Inferior parietal cortex (tissue), 1 donor: ENCODE data around the gene SVIL.
"Not testable (repeated sequence)": the region's sequence is repeated elsewhere in the genome, so short reads cannot be mapped to it uniquely, and the experiment has no call there.

Experiments used
- DNase-seq: peaks from one replicate; pipeline ENCODE4 v3.0.0-alpha.2; 2016; ENCODE audit errors: extremely low spot score

Gene SVIL

GRCh38 chr10:29603223-29603896 is 31.4 kb downstream of the SVIL start:
- no peak for DNase-seq

GRCh38 chr10:29600821-29601220 is 34.0 kb downstream of the SVIL start:
- no peak for DNase-seq

GRCh38 chr10:29600067-29600466 is 34.7 kb downstream of the SVIL start:
- DNase-seq = no peak

DNA sequence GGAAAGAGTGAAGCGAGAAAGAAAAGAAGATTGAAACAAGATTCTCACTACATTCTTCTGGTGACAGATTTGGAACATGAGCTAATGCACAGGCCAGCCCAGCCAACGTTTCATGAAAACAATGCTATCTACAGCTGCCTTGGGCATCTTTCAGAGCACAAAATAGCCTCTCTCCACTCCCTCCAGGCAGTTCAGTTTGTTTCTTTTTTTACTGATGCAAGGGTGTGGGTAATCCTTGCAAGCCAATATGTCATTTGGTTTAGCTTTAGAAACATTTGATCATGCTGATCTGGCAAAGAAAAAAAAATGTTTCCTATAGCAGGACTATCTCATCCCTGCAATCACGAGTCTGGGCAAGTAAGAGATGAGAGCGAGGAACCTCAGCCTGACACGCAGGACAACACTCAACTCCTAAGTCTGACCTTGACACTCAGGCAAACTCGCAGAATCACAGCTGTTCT is 35.9 kb downstream of the SVIL start:
- DNase-seq = peak; percentile 15

- no peak for DNase-seq
Measured at GRCh38 chr10:29596826-29597225, 37.9 kb downstream of the SVIL start.

- no peak for DNase-seq
Measured at GRCh38 chr10:29596356-29596755, 38.4 kb downstream of the SVIL start.

DNA sequence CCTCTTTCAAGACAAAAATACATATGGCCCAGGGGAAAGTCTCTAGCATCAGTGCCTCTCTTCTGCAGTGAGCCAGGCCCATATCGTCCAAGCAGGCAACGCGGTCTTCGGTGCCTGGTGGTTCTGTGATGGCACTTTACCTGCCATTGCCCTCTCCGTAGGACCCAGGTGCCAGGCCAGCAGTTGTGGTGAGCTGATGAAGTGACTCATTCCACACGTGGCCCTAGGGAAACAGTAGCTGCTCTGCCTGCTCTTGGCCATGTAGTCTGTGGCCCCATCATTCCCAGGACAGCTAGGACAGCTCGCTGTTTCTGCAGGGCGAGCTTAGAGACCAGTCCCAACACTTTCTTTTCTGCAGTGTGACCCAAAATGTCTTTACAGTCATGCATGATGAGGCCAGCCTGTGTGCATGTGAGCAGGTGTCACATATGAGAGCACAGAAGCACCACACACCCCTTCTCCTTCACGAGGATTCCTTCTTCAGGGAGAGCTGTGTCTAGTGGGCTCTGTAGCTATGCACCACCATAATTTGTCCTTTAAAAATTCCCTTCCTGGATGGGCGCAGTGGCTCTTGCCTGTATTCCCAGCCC is 39.0 kb downstream of the SVIL start:
- DNase-seq = no peak

DNA sequence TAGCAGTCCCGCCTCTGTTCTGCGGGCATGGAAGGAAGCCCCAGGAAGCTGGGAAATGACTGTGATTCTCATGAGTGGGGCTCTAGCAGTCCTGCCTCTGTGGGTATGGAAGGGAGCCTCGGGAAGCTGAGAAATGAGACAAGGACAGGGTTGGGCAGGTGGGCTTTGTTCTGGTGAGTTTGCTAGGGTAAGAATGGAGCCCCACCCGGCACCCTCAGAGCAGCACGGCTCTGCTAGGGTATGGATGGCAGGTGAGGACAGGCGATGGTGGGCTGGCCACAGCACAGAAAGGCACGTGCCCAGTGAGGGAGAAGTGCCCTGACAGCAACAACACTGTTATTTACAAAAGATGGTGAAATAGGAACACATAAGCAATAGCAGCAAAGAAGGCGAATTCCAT is 39.6 kb downstream of the SVIL start:
- no peak for DNase-seq

- DNase-seq = no peak
Measured at GRCh38 chr10:29591651-29591968, 43.2 kb downstream of the SVIL start.

DNA sequence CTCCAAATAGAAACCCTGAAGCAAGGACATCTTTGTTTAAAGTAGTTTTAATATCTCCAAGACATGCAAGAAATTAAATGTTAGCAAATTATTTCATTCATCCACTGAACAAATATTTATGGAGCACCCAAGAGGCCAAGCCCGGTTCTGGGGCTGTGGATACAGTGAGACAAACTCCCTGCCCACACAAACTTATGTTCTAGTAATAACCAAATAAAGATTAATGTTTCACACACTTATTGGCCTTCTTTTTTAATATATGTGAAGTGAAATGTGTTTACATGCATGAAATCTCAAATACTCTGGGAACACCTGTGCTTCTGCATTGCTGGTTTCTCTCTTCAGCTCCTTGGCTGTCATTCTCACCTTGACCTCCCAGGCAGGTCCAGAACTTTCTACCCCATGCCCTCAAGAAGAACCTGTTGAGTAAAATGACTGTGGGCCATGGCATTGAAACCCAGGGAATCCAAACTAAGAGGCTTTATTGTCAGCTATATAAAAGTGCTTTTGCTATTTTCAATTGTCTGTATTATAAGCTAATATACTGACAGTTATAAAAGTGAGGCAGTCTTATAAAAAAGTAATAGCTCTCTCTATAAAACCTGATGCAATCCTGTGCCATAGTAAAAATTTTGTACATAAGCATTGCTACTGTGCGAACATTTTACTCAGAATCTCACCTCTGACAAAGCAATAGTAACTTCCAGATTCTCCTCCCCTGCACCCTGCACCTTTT is 43.7 kb downstream of the SVIL start:
- no peak for DNase-seq

GRCh38 chr10:29588629-29589421 is 45.9 kb downstream of the SVIL start:
- DNase-seq = no peak

DNA sequence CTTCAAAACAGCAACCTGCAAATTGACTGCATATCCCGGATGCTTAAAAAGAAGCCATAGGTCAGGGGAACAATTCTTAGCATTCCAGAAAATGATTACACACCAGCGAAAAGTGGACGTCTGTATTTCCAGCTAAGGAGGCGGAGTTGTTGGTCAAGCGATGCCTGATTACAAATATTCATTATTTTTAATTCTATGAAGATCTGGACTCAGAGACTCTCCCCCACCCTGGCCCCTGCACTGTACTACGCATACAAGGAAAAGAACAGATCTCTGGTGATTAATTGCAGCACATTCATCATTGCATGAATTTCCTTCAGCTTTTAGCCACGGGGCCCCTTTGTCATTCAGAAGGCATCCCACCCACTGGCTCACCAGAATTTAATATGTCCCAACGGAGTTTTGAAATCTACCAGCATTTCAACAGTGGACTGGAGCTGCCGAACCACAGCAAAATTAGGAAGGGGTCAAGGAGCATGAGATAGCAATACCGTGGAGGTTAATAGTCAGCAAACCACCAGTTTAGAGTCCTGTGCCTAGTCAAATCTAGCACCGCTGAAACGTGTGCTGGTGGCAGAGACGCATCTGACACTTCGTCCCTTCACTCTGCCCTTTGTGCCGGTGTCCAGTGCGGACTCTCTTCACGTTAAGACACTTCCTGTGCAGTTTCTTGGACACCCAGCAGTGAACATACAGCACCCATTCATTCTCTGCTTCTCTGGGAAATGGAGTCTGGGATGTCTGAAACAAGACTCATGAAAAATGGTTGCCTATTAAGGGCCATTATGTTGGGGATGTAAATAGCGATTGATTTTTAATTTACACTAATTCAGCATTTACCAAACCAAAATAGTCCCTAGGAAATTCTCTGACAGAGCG is 46.8 kb downstream of the SVIL start:
- not testable (repeated sequence) for DNase-seq

DNA sequence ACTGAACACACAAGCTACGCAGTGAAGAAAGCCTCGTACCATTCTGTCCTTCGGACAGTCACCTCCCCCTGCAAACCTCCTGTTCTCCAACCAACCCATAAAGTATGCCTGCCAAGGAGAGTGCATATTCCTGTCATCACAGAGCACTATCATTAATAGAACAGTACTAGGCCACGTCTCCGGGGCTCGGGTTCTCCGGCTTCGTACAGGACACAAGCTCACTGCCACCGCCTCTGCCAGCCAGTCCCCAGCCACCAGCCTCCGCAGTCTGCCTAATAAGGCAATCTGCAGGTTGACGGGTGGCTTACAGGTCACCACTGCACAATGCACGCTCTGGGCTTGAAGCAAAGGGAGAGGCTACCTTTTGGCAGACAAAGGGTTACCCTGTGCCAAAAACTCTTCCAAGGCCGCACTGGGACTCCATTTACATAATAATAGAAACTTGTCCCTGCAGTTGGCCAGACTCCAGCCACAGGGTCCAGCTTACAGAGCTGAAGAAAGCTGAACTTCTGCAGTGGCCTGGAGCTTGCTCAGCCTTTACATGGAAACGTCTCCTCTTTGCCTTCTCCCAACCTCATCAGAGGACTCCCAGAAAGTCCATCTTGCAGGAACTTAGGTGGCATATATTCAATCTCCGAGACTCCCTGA is 47.5 kb downstream of the SVIL start:
- DNase-seq = not testable (repeated sequence)

DNA sequence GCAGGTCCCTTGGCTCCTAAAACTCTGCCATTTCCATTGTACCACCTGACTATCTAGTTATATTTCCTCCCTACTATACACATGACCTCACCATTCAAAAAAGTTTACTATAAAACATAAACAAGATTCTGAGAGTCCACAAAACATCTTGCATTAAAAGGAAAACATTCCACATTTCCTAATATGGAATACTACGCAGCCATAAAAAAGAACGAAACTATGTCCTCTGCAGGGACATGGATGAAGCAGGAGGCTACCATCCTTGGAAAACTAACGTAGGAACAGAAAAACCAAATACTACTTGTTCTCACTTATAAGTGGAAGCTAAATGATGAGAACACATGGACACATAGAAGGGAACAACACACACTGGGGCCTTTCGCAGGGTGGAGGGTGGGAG is 48.3 kb downstream of the SVIL start:
- DNase-seq = no peak

DNA sequence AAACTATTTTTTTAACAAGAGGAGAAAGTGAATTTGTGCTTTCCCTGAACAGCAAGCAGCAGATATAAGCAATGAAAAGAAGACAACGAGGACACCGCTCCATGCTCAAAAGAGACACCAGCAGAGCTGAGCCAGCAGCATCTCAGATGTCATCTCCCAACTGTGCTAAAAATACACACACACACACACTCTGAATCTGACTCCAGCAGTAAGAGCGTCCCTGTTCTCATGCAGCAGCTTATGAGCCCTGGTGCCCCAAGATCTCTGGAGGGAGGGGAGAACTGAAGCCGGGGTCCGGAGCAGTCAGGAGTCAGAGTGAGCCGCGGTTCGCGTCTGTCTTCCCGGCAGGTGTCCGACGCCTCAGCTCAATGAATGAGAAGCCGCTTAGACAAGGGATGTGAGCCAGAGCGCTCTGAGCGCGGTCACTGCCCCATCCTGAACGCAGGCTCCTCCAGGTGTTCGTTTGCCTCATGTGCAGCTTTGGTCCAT is 49.2 kb downstream of the SVIL start:
- DNase-seq = no peak

DNA sequence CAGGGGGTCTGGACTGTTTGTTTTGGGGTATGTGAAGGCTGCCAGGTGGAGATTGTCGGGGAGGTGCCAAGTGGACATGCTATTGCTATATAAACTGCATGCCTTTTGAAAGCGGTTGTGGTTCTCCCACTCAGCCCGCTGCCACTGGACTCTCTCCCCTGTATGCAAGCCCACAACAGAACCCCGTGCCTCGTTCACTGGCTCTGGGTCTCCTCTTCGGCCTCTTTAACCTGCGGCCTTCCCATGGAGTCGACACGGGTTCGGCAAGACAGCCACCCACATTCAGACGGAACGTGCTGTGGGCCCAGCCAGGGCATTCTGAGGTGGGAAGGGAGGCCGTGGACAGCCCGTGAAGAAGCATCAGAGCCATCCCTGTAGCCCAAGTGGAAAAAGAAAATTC is 50.3 kb downstream of the SVIL start:
- DNase-seq = no peak

DNA sequence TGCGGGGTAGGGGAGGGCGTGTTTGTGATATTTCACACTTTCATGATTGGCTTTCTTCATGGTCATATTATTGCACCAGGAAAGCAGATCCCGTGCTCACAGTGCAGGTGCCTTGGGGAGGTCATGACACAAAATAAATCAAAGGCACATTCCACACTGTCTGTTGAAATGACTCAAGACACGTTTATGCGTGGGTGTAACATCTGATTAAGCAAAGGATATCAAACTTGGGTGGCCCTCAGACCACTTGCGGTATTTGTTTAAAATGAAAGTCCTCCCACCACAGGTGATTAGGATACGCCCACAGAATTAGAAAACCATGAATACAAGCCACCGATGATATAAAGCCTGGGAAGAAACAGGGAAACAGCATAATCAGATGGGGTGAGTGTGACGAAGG is 51.1 kb downstream of the SVIL start:
- no peak for DNase-seq

DNA sequence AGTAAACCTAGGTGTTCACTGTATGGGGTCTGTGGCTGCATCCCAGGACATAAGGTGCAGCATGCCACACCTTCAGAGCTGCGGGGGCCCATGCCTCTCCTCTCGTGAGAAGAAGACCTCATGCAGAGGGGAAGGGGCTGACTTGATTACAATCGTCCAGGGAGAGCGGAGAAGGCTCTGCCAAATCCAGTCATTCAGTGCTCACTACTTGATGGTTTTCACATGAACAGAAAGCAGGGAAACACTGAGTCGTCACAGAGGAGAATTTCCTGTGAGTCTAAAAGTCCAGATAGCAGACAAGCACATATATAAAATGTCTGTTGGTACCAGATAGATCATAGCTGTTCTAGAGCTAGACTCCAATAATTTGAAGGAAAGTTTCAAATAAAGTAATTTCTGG is 52.0 kb downstream of the SVIL start:
- DNase-seq = not testable (repeated sequence)

DNA sequence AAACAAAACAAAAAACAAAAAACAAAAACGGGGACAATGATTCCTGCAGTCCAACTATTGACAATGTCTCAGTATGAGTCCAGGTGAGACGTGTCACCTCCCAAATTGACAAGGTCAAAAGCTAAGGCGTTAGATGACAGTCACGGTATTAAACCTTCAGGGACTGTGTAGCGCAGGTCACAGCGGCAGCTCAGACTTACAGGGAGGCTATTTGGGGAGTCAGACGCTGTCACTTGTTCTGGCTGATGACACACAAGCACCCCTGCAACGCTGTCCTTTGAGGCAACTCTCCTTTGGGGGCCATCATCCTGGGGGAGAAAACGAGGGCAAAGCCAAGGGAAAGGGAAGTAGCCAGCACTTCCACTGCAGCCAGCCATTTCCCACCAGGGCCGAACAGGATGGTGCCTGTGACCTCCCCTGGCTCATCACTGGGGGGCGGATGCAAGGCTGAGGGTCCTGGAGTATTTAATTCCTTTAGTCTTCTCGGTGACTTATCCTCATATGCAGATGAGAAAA is 55.3 kb downstream of the SVIL start:
- DNase-seq = no peak

- DNase-seq = no peak
Measured at GRCh38 chr10:29578457-29578856, 56.3 kb downstream of the SVIL start.
